ENCODE data around the gene ZNF181.

DNA sequence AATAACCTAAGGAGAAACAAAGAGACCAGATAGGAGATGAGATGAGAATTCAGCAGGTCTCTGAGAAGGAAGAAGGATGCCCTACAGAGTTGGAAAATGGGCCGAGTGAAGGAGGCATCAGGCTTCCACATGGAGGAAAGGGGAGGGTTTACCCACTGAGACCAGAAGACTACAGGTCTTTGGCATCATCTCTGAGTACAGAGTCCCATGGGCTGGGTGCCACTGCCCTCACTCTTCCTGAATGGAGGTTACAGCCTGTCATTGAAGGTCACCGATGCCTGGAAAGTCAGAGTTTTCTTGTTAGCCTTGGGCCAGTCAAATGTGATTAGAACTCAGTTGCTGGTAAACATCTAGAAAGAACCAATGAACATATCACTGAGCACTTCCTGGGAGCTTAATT lies 46.7 kb upstream of the ZNF181 start:
- TF ChIP-seq CHD2 (IDR thresholded peaks at IDR 0.05; ENCODE audit: low read length, partially characterized antibody), result no peak
- TF ChIP-seq NR3C1 (IDR thresholded peaks at IDR 0.05), result no peak
- no peak for TF ChIP-seq JUN (IDR thresholded peaks at IDR 0.05)
- no peak for TF ChIP-seq POLR2A (IDR thresholded peaks at IDR 0.05; ENCODE audit: low read length)
- TF ChIP-seq, protein P1, sequence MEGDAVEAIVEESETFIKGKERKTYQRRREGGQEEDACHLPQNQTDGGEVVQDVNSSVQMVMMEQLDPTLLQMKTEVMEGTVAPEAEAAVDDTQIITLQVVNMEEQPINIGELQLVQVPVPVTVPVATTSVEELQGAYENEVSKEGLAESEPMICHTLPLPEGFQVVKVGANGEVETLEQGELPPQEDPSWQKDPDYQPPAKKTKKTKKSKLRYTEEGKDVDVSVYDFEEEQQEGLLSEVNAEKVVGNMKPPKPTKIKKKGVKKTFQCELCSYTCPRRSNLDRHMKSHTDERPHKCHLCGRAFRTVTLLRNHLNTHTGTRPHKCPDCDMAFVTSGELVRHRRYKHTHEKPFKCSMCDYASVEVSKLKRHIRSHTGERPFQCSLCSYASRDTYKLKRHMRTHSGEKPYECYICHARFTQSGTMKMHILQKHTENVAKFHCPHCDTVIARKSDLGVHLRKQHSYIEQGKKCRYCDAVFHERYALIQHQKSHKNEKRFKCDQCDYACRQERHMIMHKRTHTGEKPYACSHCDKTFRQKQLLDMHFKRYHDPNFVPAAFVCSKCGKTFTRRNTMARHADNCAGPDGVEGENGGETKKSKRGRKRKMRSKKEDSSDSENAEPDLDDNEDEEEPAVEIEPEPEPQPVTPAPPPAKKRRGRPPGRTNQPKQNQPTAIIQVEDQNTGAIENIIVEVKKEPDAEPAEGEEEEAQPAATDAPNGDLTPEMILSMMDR (IDR thresholded peaks at IDR 0.05), result no peak
- TF ChIP-seq, protein P2, sequence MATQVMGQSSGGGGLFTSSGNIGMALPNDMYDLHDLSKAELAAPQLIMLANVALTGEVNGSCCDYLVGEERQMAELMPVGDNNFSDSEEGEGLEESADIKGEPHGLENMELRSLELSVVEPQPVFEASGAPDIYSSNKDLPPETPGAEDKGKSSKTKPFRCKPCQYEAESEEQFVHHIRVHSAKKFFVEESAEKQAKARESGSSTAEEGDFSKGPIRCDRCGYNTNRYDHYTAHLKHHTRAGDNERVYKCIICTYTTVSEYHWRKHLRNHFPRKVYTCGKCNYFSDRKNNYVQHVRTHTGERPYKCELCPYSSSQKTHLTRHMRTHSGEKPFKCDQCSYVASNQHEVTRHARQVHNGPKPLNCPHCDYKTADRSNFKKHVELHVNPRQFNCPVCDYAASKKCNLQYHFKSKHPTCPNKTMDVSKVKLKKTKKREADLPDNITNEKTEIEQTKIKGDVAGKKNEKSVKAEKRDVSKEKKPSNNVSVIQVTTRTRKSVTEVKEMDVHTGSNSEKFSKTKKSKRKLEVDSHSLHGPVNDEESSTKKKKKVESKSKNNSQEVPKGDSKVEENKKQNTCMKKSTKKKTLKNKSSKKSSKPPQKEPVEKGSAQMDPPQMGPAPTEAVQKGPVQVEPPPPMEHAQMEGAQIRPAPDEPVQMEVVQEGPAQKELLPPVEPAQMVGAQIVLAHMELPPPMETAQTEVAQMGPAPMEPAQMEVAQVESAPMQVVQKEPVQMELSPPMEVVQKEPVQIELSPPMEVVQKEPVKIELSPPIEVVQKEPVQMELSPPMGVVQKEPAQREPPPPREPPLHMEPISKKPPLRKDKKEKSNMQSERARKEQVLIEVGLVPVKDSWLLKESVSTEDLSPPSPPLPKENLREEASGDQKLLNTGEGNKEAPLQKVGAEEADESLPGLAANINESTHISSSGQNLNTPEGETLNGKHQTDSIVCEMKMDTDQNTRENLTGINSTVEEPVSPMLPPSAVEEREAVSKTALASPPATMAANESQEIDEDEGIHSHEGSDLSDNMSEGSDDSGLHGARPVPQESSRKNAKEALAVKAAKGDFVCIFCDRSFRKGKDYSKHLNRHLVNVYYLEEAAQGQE (IDR thresholded peaks at IDR 0.05), result no peak
- no peak for TF ChIP-seq CEBPB (IDR thresholded peaks at IDR 0.05)
- no peak for TF ChIP-seq SMC3 (IDR thresholded peaks at IDR 0.05)

Measured in A549 (cell line).